LoVo (cell line): ENCODE measurements around the gene OPHN1.
A peak's percentile ranks its signal among the peaks of the same experiment; 100 is the strongest.

Source experiments
- DNase-seq: peaks from one replicate; pipeline ENCODE4 v3.0.0-alpha.2; 2016; ENCODE audit warnings: low spot score

OPHN1 gene

GRCh38 chrX:68249401-68249831 lies 183.9 kb downstream of the OPHN1 start:
- no peak for DNase-seq

- no peak for DNase-seq
Observed at GRCh38 chrX:68238568-68238967, 194.7 kb downstream of the OPHN1 start.

- no peak for DNase-seq
Observed at GRCh38 chrX:68234171-68234910, 199.0 kb downstream of the OPHN1 start.

- no peak for DNase-seq
Observed at GRCh38 chrX:68232206-68232605, 201.1 kb downstream of the OPHN1 start.

- DNase-seq: no peak
Observed at GRCh38 chrX:68209008-68209407, 224.3 kb downstream of the OPHN1 start.

- no peak for DNase-seq
Observed at GRCh38 chrX:68204521-68205038, 228.7 kb downstream of the OPHN1 start.

- DNase-seq: no peak
Observed at GRCh38 chrX:68203646-68204045, 229.6 kb downstream of the OPHN1 start.

GRCh38 chrX:68203211-68203610 lies 230.1 kb downstream of the OPHN1 start:
- DNase-seq: no peak

- DNase-seq: no peak
Observed at GRCh38 chrX:68199062-68199848, 234.0 kb downstream of the OPHN1 start.

- DNase-seq: peak; percentile 49
Observed at GRCh38 chrX:68196939-68197791, 236.1 kb downstream of the OPHN1 start.

GRCh38 chrX:68195561-68195960 lies 237.7 kb downstream of the OPHN1 start:
- DNase-seq: no peak

- no peak for DNase-seq
Observed at GRCh38 chrX:68193786-68194185, 239.5 kb downstream of the OPHN1 start.

- no peak for DNase-seq
Observed at GRCh38 chrX:68193234-68193633, 240.1 kb downstream of the OPHN1 start.

- DNase-seq: no peak
Observed at GRCh38 chrX:68190799-68191198, 242.5 kb downstream of the OPHN1 start.

GRCh38 chrX:68186552-68187262 lies 246.6 kb downstream of the OPHN1 start:
- DNase-seq: peak; percentile 4

- no peak for DNase-seq
Observed at GRCh38 chrX:68185161-68185560, 248.1 kb downstream of the OPHN1 start.

- DNase-seq: peak; percentile 1
Observed at GRCh38 chrX:68183612-68184214, 249.6 kb downstream of the OPHN1 start.

GRCh38 chrX:68180579-68180978 lies 252.7 kb downstream of the OPHN1 start:
- DNase-seq: no peak

GRCh38 chrX:68179355-68179754 lies 253.9 kb downstream of the OPHN1 start:
- no peak for DNase-seq

- DNase-seq: no peak
Observed at GRCh38 chrX:68177542-68177941, 255.8 kb downstream of the OPHN1 start.

GRCh38 chrX:68175562-68175961 lies 257.7 kb downstream of the OPHN1 start:
- DNase-seq: no peak
